ENCODE measurements around the gene TDRD1.

GRCh38 chr10:114167985-114168384 is 11.2 kb upstream of the TDRD1 start:
- TF ChIP-seq POLR2AphosphoS5 (IDR thresholded peaks at IDR 0.05; ENCODE audit: low read depth, low read length): no peak
- TF ChIP-seq, protein P1, sequence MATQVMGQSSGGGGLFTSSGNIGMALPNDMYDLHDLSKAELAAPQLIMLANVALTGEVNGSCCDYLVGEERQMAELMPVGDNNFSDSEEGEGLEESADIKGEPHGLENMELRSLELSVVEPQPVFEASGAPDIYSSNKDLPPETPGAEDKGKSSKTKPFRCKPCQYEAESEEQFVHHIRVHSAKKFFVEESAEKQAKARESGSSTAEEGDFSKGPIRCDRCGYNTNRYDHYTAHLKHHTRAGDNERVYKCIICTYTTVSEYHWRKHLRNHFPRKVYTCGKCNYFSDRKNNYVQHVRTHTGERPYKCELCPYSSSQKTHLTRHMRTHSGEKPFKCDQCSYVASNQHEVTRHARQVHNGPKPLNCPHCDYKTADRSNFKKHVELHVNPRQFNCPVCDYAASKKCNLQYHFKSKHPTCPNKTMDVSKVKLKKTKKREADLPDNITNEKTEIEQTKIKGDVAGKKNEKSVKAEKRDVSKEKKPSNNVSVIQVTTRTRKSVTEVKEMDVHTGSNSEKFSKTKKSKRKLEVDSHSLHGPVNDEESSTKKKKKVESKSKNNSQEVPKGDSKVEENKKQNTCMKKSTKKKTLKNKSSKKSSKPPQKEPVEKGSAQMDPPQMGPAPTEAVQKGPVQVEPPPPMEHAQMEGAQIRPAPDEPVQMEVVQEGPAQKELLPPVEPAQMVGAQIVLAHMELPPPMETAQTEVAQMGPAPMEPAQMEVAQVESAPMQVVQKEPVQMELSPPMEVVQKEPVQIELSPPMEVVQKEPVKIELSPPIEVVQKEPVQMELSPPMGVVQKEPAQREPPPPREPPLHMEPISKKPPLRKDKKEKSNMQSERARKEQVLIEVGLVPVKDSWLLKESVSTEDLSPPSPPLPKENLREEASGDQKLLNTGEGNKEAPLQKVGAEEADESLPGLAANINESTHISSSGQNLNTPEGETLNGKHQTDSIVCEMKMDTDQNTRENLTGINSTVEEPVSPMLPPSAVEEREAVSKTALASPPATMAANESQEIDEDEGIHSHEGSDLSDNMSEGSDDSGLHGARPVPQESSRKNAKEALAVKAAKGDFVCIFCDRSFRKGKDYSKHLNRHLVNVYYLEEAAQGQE (IDR thresholded peaks at IDR 0.05; ENCODE audit: insufficient read depth in 1 of 2, low read depth in 2 of 2, low read length in 2 of 2): no peak
- TF ChIP-seq TAF1 (IDR thresholded peaks at IDR 0.05; ENCODE audit: borderline replicate concordance, insufficient read depth, low read length): no peak
- TF ChIP-seq SIN3A (IDR thresholded peaks at IDR 0.05; ENCODE audit: borderline replicate concordance, insufficient read depth, low read length): no peak
- TF ChIP-seq FOXP2 (optimal IDR thresholded peaks at IDR 0.05; ENCODE audit: borderline replicate concordance, extremely low read depth, extremely low read length, insufficient read depth): no peak

Measured in PFSK-1 (cell line).